WTC11 (cell line): Measurements from ENCODE around the gene PRKCZ.

ENCODE experiments used
- AR ChIP-seq: fragments of 250-450 bp; sonication (Bioruptor Pico); IDR thresholded peaks from 2 replicates; pipeline ENCODE4 v1.9.0; 2021; ENCODE audit warnings: mild to moderate bottlenecking
- CREB1 ChIP-seq: sonication (generic); formaldehyde crosslinking; IDR thresholded peaks from 2 replicates; pipeline ENCODE4 v1.8.0; 2023; ENCODE audit warnings: mild to moderate bottlenecking, missing genetic modification reagents
- E2F5 ChIP-seq: sonication (generic); formaldehyde crosslinking; IDR thresholded peaks from 2 replicates; pipeline ENCODE4 v1.8.1; 2022; ENCODE audit warnings: mild to moderate bottlenecking, moderate library complexity, missing genetic modification reagents
- FOXJ3 ChIP-seq: sonication (generic); formaldehyde crosslinking; IDR thresholded peaks from 2 replicates; pipeline ENCODE4 v1.9.0; 2021; ENCODE audit warnings: missing genetic modification reagents, mild to moderate bottlenecking, borderline replicate concordance
- MAX ChIP-seq: sonication (generic); formaldehyde crosslinking; IDR thresholded peaks from 2 replicates; pipeline ENCODE4 v1.8.0; 2022; ENCODE audit warnings: mild to moderate bottlenecking, missing genetic modification reagents
- NFE2L1 ChIP-seq: sonication (generic); formaldehyde crosslinking; IDR thresholded peaks from 2 replicates; pipeline ENCODE4 v1.8.1; 2023; ENCODE audit warnings: missing genetic modification reagents
- ZNF138 ChIP-seq: sonication (generic); formaldehyde crosslinking; conservative IDR thresholded peaks from 2 replicates; pipeline ENCODE4 v1.8.1; 2022; ENCODE audit warnings: mild to moderate bottlenecking, moderate library complexity, missing genetic modification reagents
- ZNF232 ChIP-seq: sonication (generic); formaldehyde crosslinking; IDR thresholded peaks from 2 replicates; pipeline ENCODE4 v1.8.0; 2022; ENCODE audit warnings: mild to moderate bottlenecking, missing genetic modification reagents
- TF ChIP-seq, protein P1 (sequence below): fragments of 200-600 bp; IDR thresholded peaks from 2 replicates; pipeline ENCODE4 v1.8.0; 2022; ENCODE audit warnings: antibody characterized with exemption
- TF ChIP-seq, protein P2 (sequence below): sonication (generic); formaldehyde crosslinking; IDR thresholded peaks from 2 replicates; pipeline ENCODE4 v1.8.1; 2023; ENCODE audit warnings: mild to moderate bottlenecking, missing genetic modification reagents

DNA sequence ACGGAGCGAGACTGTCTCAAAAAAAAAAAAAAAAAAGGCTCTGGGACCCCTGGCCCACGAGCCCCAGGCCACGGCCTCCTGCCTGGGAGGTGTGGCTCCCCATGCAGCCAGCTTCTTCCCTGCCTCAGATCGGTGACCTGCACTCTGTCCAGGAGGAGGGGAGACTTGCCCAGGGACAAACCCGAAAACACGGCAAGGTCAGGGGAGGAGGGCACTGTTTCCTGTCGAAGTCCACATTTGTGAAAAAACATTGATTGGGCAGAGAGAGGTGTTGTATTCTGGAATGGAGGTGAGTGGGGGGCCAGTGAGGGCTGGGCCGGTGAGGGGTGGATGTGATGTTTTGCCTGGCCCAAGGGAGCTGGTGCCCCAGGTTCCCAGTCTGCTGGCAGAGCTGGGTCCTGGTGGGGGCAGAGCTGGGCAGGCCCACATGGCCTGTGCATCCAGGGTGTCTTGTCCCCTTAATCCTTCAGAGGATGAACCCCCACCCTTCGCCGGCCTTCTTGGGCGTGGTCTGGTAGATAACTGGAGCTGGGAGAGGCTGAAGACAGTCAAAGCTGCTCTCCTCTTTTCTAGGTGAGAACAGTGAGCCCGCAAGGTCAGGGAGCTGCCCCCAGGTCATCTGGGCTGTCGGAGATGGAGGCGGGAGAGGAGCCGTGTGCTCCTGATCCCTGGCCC is 156.7 kb downstream of the PRKCZ start:
- no peak for TF ChIP-seq AR (CRISPR knock-in tag)
- TF ChIP-seq, protein P1, sequence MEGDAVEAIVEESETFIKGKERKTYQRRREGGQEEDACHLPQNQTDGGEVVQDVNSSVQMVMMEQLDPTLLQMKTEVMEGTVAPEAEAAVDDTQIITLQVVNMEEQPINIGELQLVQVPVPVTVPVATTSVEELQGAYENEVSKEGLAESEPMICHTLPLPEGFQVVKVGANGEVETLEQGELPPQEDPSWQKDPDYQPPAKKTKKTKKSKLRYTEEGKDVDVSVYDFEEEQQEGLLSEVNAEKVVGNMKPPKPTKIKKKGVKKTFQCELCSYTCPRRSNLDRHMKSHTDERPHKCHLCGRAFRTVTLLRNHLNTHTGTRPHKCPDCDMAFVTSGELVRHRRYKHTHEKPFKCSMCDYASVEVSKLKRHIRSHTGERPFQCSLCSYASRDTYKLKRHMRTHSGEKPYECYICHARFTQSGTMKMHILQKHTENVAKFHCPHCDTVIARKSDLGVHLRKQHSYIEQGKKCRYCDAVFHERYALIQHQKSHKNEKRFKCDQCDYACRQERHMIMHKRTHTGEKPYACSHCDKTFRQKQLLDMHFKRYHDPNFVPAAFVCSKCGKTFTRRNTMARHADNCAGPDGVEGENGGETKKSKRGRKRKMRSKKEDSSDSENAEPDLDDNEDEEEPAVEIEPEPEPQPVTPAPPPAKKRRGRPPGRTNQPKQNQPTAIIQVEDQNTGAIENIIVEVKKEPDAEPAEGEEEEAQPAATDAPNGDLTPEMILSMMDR = no peak
- no peak for TF ChIP-seq NFE2L1 (CRISPR knock-in tag)
- TF ChIP-seq ZNF232 (CRISPR knock-in tag) = no peak
- TF ChIP-seq MAX = no peak
- no peak for TF ChIP-seq CREB1 (CRISPR knock-in tag)
- TF ChIP-seq, protein P2, sequence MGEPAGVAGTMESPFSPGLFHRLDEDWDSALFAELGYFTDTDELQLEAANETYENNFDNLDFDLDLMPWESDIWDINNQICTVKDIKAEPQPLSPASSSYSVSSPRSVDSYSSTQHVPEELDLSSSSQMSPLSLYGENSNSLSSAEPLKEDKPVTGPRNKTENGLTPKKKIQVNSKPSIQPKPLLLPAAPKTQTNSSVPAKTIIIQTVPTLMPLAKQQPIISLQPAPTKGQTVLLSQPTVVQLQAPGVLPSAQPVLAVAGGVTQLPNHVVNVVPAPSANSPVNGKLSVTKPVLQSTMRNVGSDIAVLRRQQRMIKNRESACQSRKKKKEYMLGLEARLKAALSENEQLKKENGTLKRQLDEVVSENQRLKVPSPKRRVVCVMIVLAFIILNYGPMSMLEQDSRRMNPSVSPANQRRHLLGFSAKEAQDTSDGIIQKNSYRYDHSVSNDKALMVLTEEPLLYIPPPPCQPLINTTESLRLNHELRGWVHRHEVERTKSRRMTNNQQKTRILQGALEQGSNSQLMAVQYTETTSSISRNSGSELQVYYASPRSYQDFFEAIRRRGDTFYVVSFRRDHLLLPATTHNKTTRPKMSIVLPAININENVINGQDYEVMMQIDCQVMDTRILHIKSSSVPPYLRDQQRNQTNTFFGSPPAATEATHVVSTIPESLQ (CRISPR knock-in tag) = no peak
- TF ChIP-seq E2F5 = no peak
- no peak for TF ChIP-seq ZNF138 (CRISPR knock-in tag)
- TF ChIP-seq FOXJ3 = no peak
